Adrenal gland (tissue), 12 donors: ENCODE results near the gene GPR37L1. TPM values are rescaled to one million over a fixed set of nuclear protein-coding genes. Genes with fewer than 3 reads are reported as not detected.

Experiments used
- DNase-seq, 7 donors: peaks; one replicate each; pipeline ENCODE4 v3.0.0-alpha.2; 2019 to 2020
- H3K27ac ChIP-seq, 5 donors: fragments of 200-600 bp; sonication (generic) in 4 of 5; 1 replicate in 3 of 5; 2 replicates in 2 of 5; pipeline versions ENCODE4 v1.5.1 to v1.8.0; 2016 to 2020; ENCODE audit warnings: mild to moderate bottlenecking in 1 of 5
- H3K27me3 ChIP-seq: fragments of 200-600 bp; 2 replicates; pipeline ENCODE4 v1.8.0; 2021
- H3K36me3 ChIP-seq, 2 donors: fragments of 200-600 bp; replicated peaks in 1 of 2; 1 replicate in 1 of 2; 2 replicates in 1 of 2; pipeline versions ENCODE4 v1.5.1 to v1.8.0; 2018 to 2022
- H3K4me1 ChIP-seq, 2 donors: fragments of 200-600 bp; replicated peaks in 1 of 2; 1 replicate in 1 of 2; 2 replicates in 1 of 2; pipeline versions ENCODE4 v1.5.1 to v1.8.0; 2018 to 2021
- H3K4me3 ChIP-seq, 4 donors: fragments of 200-600 bp; sonication (generic) in 3 of 4; one replicate each; pipeline ENCODE4 v1.5.1; 2016 to 2018
- H3K9me3 ChIP-seq, 3 donors: fragments of 200-600 bp; sonication (generic) in 1 of 3; replicated peaks in 1 of 3; 1 replicate in 2 of 3; 2 replicates in 1 of 3; pipeline versions ENCODE4 v1.5.1 to v1.8.0; 2016 to 2021
- POLR2A ChIP-seq, 2 donors: fragments of 450-650 bp; IDR thresholded peaks; one replicate each; pipeline ENCODE4 v1.6.1; 2017; ENCODE audit warnings: antibody characterized with exemption in 2 of 2, mild to moderate bottlenecking in 2 of 2, moderate library complexity in 1 of 2
- WGBS, 4 donors: extraction: QIAGEN DNeasy Blood & Tissue Kit in 2 of 4; methylation state at CpG; one replicate each; pipeline versions ENCODE4 v1.1.5 to v1.1.7; 2013 to 2017; 5-methylcytosine and 5-hydroxymethylcytosine counted together
- intact Hi-C, 2 donors: fragments of 100-400 bp; cut with DNase I; formaldehyde crosslinking; loops; one replicate each; pipeline versions ENCODE4 v1.14.1 to v1.15.0; 2022 to 2023
- polyA plus RNA-seq, 3 donors: library from polyadenylated mRNA; stranded (reverse); fragments of 200-250 nt in 2 of 3; fragments of 350-450 nt in 1 of 3; fragmentation: Illumina TruSeq in 1 of 3; extraction: RNeasy Lipid Tissue Mini Kit (QIAGEN cat#74804) in 1 of 3; gene quantifications; one replicate each; pipeline ENCODE4 v1.2.3, GENCODE V29; 2013 to 2014
- total RNA-seq, 9 donors: library from RNA; depleted of rRNA in 4 of 9; stranded (reverse); fragments of >200 nt in 4 of 9; fragments of 120-200 nt in 1 of 9; fragmentation: NEBNext Ultra II Directional in 1 of 9; extraction: Animal tissue kit (Norgen Biotek cat#: 25700) in 1 of 9; gene quantifications; one replicate each; pipeline versions ENCODE4 v1.1.0 to v1.2.4, GENCODE V29; 2013 to 2023
- TF ChIP-seq, protein P1 (sequence below), 6 experiments: fragments of 450-650 bp in 4 of 6; fragments of 200-600 bp in 2 of 6; sonication (generic) in 1 of 6; IDR thresholded peaks; 1 replicate in 5 of 6; 2 replicates in 1 of 6; pipeline versions ENCODE4 v1.5.1 to v1.8.0; 2016 to 2021; ENCODE audit warnings: antibody characterized with exemption in 6 of 6, mild to moderate bottlenecking in 2 of 6, moderate library complexity in 1 of 6
- donor health status: healthy with polysubstance abuse.
- donor health status: Bipolar disorder and iron deficiency.
- donor health status: DM: yes; HTN: yes; CAD: no.
- donor health status: DM: no; HTN: no; CAD: no.
- donor health status: DM: no; HTN: no; CAD: no.
- donor health status: DM: yes; HTN: yes; CAD: no.

GPR37L1 gene
- total and polyA plus RNA-seq, 12 donors = under 0.01 to 0.49 (median 0.24) TPM; not detected in 1

DNA sequence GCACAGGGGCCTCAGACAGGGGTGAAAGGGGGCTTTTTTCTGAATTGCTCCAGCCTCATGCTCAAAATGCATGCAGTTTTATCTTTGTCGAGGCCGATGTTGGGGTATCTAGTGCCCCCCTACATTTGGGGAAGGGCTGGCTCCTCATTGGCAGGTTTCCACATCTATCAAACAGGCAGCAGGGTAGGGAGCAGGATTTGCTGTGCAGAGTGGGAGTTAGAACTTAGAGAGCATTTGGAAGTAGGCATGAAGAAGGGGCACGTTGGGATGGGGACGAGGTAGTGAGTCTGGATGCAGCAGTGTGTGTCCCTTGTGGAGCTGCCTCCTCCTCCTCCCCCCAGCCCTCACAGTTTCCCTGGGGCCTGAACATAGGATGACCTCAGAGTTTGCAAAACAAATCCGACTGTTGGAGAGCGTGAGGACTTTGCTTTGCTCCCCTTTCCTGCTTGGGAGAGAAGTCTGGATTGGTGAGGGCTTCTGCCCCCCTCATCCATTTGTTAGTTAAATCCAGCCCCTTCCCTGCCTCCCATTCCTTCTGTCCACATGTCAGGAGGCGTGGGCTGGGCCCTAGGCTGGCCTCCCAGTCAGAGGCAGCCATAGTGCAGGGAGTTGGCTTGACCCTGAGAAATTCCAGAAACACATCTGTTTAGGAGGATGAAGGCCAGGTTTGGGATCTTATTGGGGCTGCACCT, 36.9 kb upstream of the GPR37L1 start:
- 63 to 79% (median 69%) methylated on average over 6 to 7 of the region's 7 CpGs for WGBS, 4 donors

DNA sequence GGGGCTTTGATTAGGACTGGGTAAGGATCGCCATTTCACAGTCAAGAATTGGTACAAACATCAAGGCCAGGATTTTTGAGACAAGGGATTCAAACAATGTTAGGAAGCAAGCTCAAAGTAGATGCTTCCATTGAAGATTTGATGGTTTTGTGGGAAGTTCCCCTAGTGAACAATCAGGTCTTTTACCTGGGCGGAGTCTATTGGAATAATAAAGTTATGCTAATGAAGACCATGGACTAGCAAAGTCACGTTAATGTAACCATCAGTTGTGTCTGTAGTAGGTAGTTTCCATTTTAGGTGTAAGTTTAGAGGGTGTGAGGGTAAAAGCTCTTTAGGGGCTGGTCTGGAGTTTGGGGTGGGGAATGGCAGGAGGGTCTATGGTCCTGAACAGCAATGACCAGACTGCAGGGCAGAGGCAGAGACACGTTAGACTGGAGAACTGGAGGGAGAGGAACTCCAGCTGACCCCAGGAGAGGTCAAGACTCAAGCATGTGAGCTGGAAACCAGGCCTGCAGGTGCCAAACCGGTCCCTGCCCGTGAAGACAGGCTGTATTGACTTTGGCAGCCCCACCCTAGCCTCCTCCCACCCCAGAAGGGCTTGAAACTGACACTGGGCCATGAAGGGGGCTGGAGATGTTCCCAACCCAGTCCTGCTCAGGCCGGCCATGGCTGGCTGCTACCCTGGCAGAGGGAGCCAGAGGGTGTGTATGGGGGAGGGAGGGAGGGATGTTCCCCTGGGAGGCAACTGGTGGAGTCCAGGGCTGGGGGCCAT, 36.0 kb upstream of the GPR37L1 start:
- H3K27me3 ChIP-seq = no peaks in the 10 kb centered on the region
- no peaks in the 10 kb centered on the region for H3K36me3 ChIP-seq
- no peaks in the 10 kb centered on the region for H3K9me3 ChIP-seq
- WGBS, 4 donors = 70 to 83% (median 76%) methylated on average over 4 to 7 of the region's 7 CpGs
- H3K4me3 ChIP-seq = no peak overlapping the region
- TF ChIP-seq POLR2A (IDR thresholded peaks at IDR 0.05) = no peak
- no peak for DNase-seq
- intact Hi-C loops = no loop called here
- no peaks in the 10 kb centered on the region for H3K4me1 ChIP-seq
- no peak overlapping the region for H3K27ac ChIP-seq

More for the DNA sequence above, 36.9 kb upstream of the GPR37L1 start:
- intact Hi-C loops = no loop called here
- DNase-seq = no peak
- Histone ChIP-seq H3K4me1 (no peaks in the 10 kb centered on the region), H3K4me3 (no peak overlapping the region), H3K27ac (no peak overlapping the region), H3K9me3 (no peaks in the 10 kb centered on the region), H3K27me3 (no peaks in the 10 kb centered on the region), H3K36me3 (no peaks in the 10 kb centered on the region)
- TF ChIP-seq POLR2A (IDR thresholded peaks at IDR 0.05) = no peak
- TF ChIP-seq, protein P1, sequence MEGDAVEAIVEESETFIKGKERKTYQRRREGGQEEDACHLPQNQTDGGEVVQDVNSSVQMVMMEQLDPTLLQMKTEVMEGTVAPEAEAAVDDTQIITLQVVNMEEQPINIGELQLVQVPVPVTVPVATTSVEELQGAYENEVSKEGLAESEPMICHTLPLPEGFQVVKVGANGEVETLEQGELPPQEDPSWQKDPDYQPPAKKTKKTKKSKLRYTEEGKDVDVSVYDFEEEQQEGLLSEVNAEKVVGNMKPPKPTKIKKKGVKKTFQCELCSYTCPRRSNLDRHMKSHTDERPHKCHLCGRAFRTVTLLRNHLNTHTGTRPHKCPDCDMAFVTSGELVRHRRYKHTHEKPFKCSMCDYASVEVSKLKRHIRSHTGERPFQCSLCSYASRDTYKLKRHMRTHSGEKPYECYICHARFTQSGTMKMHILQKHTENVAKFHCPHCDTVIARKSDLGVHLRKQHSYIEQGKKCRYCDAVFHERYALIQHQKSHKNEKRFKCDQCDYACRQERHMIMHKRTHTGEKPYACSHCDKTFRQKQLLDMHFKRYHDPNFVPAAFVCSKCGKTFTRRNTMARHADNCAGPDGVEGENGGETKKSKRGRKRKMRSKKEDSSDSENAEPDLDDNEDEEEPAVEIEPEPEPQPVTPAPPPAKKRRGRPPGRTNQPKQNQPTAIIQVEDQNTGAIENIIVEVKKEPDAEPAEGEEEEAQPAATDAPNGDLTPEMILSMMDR (IDR thresholded peaks at IDR 0.05) = no peak

DNA sequence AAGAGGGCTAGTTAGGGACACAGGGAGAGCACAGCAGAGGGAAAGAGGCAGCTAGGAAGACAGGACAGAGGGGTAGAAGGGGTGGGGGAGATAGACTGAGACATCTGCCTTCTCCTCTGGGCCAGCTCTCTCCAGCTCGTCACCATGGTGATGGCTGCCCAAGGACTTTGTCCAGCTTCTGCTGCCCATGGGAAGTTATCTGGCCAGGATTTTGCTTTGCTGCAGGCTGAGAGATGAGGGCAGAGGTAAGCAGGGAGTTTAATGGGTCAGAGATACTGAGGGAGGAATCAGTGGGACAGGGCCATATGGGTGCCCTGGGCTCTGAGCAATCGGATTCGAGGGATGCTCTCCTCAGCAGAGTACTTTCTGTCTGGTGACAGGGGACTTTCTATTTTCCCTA, 34.5 kb upstream of the GPR37L1 start:
- Histone ChIP-seq H3K4me3 (no peak overlapping the region), H3K27ac (no peak overlapping the region), H3K36me3 (no peaks in the 10 kb centered on the region), H3K27me3 (no peaks in the 10 kb centered on the region), H3K9me3 (no peaks in the 10 kb centered on the region), H3K4me1 (no peaks in the 10 kb centered on the region)
- 50 to 65% (median 53%) methylated on average over 3 of the region's 3 CpGs for WGBS, 4 donors
- intact Hi-C loops = no loop called here
- TF ChIP-seq POLR2A (IDR thresholded peaks at IDR 0.05) = no peak
- TF ChIP-seq, protein P1 (IDR thresholded peaks at IDR 0.05) = no peak
- DNase-seq = peak in 3 of 7 donors; percentile 24 to 37 (median 27)

DNA sequence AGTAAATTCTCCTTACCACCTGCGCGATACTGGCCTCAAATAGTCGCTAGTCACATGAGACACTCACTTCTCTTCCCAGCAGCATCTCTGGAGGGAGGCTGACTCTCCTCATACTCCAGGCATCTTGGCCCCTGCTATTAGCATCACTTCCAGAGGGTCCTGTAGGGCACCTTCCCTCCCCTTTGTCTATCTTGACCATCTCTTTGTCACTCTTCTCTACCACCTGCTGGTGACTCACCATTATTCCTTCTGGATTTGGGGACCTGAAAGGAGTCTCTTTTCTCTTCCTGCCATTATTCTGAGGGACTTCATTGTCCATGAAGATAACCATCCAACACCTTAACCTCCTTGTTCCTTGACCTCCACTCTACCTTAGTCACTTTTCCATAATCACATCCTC, 31.7 kb upstream of the GPR37L1 start:
- Histone ChIP-seq H3K4me3 (no peak overlapping the region), H3K27ac (no peak overlapping the region), H3K27me3 (no peaks in the 10 kb centered on the region), H3K36me3 (no peaks in the 10 kb centered on the region), H3K4me1 (no peaks in the 10 kb centered on the region), H3K9me3 (no peaks in the 10 kb centered on the region)
- intact Hi-C loops = no loop called here
- WGBS, 4 donors = 96 to 97% (median 97%) methylated on average over 3 of the region's 3 CpGs
- TF ChIP-seq, protein P1 (IDR thresholded peaks at IDR 0.05) = no peak
- TF ChIP-seq POLR2A (IDR thresholded peaks at IDR 0.05) = no peak
- no peak for DNase-seq
